ENCODE data around the gene RABEP2. TPM values are rescaled to one million over a fixed set of nuclear protein-coding genes. Genes with fewer than 3 reads are reported as not detected.
A peak's percentile ranks its signal among the peaks of the same experiment; 100 is the strongest.

Gene RABEP2
- total RNA-seq, 1 donor from 2014 or later: 17.7 TPM

GRCh38 chr16:28923652-28924398, 1.2 kb downstream of the RABEP2 start:
- H3K36me3 ChIP-seq: peaks cover 31% of the 10 kb centered on the region
- TF ChIP-seq, protein P1, sequence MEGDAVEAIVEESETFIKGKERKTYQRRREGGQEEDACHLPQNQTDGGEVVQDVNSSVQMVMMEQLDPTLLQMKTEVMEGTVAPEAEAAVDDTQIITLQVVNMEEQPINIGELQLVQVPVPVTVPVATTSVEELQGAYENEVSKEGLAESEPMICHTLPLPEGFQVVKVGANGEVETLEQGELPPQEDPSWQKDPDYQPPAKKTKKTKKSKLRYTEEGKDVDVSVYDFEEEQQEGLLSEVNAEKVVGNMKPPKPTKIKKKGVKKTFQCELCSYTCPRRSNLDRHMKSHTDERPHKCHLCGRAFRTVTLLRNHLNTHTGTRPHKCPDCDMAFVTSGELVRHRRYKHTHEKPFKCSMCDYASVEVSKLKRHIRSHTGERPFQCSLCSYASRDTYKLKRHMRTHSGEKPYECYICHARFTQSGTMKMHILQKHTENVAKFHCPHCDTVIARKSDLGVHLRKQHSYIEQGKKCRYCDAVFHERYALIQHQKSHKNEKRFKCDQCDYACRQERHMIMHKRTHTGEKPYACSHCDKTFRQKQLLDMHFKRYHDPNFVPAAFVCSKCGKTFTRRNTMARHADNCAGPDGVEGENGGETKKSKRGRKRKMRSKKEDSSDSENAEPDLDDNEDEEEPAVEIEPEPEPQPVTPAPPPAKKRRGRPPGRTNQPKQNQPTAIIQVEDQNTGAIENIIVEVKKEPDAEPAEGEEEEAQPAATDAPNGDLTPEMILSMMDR (IDR thresholded peaks at IDR 0.05; ENCODE audit: borderline replicate concordance): no peak
- H3K4me1 ChIP-seq: peaks cover 17% of the 10 kb centered on the region
- H3K4me3 ChIP-seq: peak overlapping the region; percentile 88
- DNase-seq: no peak
- intact Hi-C loops (cut with micrococcal nuclease): no loop called here
- no peaks in the 10 kb centered on the region for H3K27me3 ChIP-seq (ENCODE audit: low read depth)
- H3K9me3 ChIP-seq (replicated peaks): no peaks in the 10 kb centered on the region
- peak overlapping the region; percentile 99 for H3K27ac ChIP-seq (replicated peaks)

- Histone ChIP-seq H3K36me3 (peaks cover 37% of the 10 kb centered on the region), H3K9me3 (replicated peaks) (no peaks in the 10 kb centered on the region), H3K4me1 (peaks cover 17% of the 10 kb centered on the region), H3K4me3 (no peak overlapping the region), H3K27me3 (ENCODE audit: low read depth) (no peaks in the 10 kb centered on the region), H3K27ac (replicated peaks) (no peak overlapping the region)
- intact Hi-C loops (cut with micrococcal nuclease): no loop called here
- no peak for DNase-seq
- TF ChIP-seq, protein P1 (IDR thresholded peaks at IDR 0.05; ENCODE audit: borderline replicate concordance): no peak
Observed at GRCh38 chr16:28923231-28923587, 1.8 kb downstream of the RABEP2 start.

GRCh38 chr16:28918698-28919097, 6.3 kb downstream of the RABEP2 start:
- Histone ChIP-seq H3K36me3 (peaks cover 80% of the 10 kb centered on the region), H3K27ac (replicated peaks) (no peak overlapping the region), H3K4me3 (no peak overlapping the region), H3K4me1 (no peaks in the 10 kb centered on the region), H3K27me3 (ENCODE audit: low read depth) (no peaks in the 10 kb centered on the region), H3K9me3 (replicated peaks) (no peaks in the 10 kb centered on the region)
- no peak for DNase-seq
- TF ChIP-seq, protein P1 (IDR thresholded peaks at IDR 0.05; ENCODE audit: borderline replicate concordance): no peak
- intact Hi-C loops (cut with micrococcal nuclease): no loop called here

DNA sequence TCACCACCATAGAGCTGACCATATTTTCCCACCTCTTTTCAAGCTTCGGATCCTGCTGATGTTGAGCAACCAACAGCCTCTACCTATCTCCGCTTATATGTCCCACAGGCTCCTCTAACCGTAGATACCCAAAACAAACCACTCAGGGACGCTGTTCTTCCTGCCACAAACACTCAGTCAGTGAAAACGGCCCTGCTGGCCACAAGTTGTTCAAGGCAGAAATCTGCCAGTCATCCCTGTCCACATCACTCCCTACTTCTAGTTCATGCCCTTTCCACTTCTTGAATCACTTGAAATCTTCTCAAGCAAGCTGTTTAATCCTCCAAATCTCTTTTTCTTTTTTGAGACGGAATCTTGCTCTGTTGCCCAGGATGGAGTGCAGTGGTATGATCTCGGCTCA, 7.9 kb downstream of the RABEP2 start:
- DNase-seq: no peak
- intact Hi-C loops (cut with micrococcal nuclease): no loop called here
- Histone ChIP-seq H3K9me3 (replicated peaks) (no peaks in the 10 kb centered on the region), H3K27ac (replicated peaks) (no peak overlapping the region), H3K36me3 (peaks cover 89% of the 10 kb centered on the region), H3K4me3 (no peak overlapping the region), H3K27me3 (ENCODE audit: low read depth) (no peaks in the 10 kb centered on the region), H3K4me1 (no peaks in the 10 kb centered on the region)
- TF ChIP-seq, protein P1 (IDR thresholded peaks at IDR 0.05; ENCODE audit: borderline replicate concordance): no peak

- TF ChIP-seq, protein P1 (IDR thresholded peaks at IDR 0.05; ENCODE audit: borderline replicate concordance): no peak
- no peak overlapping the region for H3K4me3 ChIP-seq
- H3K9me3 ChIP-seq (replicated peaks): no peaks in the 10 kb centered on the region
- no peak overlapping the region for H3K27ac ChIP-seq (replicated peaks)
- H3K4me1 ChIP-seq: no peaks in the 10 kb centered on the region
- no peaks in the 10 kb centered on the region for H3K27me3 ChIP-seq (ENCODE audit: low read depth)
- peaks cover 92% of the 10 kb centered on the region for H3K36me3 ChIP-seq
- intact Hi-C loops (cut with micrococcal nuclease): no loop called here
- DNase-seq: no peak
Observed at GRCh38 chr16:28915181-28915580, 9.9 kb downstream of the RABEP2 start.
